Hematopoietic multipotent progenitor cell treated with erythropoietin and hydrocortisone succinate and interleukin-3 and kit ligand, for 6 days (in vitro differentiated cells): ENCODE results near the gene AMBRA1.
"Not testable (repeated sequence)": the region's sequence is repeated elsewhere in the genome, so short reads cannot be mapped to it uniquely, and the experiment has no call there.

Source experiments
- DNase-seq: peaks from one replicate; pipeline ENCODE4 v3.0.0-alpha.2; 2015

The AMBRA1 gene

GRCh38 chr11:46378811-46379481 is 214.9 kb downstream of the AMBRA1 start:
- DNase-seq: no peak

GRCh38 chr11:46378296-46378695 is 215.5 kb downstream of the AMBRA1 start:
- no peak for DNase-seq

GRCh38 chr11:46377831-46378230 is 216.0 kb downstream of the AMBRA1 start:
- no peak for DNase-seq

GRCh38 chr11:46377290-46377689 is 216.5 kb downstream of the AMBRA1 start:
- no peak for DNase-seq

- no peak for DNase-seq
Measured at GRCh38 chr11:46376258-46377050, 217.4 kb downstream of the AMBRA1 start.

DNA sequence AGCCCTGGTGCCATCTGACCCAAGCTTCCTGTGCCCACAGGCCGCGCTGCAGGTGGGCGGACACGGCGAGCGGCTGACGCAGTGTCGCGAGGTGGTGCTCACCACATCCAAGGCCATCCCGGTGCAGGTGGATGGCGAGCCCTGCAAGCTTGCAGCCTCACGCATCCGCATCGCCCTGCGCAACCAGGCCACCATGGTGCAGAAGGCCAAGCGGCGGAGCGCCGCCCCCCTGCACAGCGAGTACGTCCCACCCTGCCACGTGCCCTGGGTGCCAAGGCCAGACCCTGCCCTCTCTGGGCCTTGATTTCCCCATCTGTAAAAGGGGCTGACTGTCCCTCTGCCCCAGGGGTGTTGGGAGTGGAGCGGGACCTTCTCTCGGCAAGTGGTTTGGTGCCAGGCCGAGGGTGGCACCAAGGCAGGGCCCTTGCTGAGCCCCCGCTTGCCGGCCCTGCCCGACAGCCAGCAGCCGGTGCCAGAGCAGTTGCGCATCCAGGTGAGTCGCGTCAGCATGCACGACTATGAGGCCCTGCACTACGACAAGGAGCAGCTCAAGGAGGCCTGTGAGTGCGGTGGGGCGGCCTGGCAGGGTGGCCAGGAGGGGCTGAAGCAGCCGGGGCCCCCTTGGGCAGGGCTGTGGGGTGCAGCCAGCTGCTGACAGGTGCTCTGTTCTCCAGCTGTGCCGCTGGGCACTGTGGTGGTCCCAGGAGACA is 218.3 kb downstream of the AMBRA1 start:
- no peak for DNase-seq

- DNase-seq: no peak
Measured at GRCh38 chr11:46374815-46375214, 219.0 kb downstream of the AMBRA1 start.

GRCh38 chr11:46373787-46374740 is 219.8 kb downstream of the AMBRA1 start:
- no peak for DNase-seq

GRCh38 chr11:46372501-46372900 is 221.3 kb downstream of the AMBRA1 start:
- DNase-seq: not testable (repeated sequence)

GRCh38 chr11:46372086-46372485 is 221.7 kb downstream of the AMBRA1 start:
- no peak for DNase-seq

- not testable (repeated sequence) for DNase-seq
Measured at GRCh38 chr11:46371262-46371661, 222.6 kb downstream of the AMBRA1 start.

GRCh38 chr11:46370253-46370652 is 223.6 kb downstream of the AMBRA1 start:
- no peak for DNase-seq

DNA sequence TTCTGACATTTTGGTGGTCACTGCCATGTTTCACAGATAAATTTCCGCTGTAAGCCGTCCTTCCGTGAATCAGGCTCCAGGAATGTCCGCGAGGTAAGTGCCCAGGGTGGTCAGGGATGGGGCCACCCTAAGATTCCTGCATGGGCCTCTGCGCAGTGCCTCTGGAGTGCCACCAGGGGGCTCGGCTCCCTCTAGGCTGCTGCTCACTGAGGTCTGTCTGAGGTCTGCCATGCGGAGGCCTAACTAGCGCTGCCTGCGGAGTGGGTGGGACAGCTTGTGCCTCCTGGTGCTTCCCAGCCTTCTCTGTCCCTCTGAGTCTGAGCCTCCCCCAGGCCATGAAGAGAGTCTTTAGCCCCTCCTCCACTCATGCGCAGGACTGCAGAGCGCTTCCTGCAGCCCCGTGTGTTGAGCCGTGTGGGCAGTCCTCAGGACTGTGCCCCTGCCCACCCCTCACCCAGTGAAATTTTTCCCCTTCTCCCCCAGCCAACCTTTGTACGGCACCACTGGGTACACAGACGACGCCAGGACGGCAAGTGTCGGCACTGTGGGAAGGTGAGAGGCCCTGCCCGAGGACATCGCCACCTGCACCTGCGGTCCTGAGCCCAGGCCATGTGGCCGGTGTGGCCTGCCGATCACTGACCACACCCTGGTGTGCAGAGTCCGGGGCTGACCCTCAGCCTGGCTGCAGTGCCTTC is 224.2 kb downstream of the AMBRA1 start:
- peak; percentile 86 for DNase-seq

GRCh38 chr11:46367916-46368267 is 225.9 kb downstream of the AMBRA1 start:
- no peak for DNase-seq

- DNase-seq: peak; percentile 80
Measured at GRCh38 chr11:46367244-46367915, 226.4 kb downstream of the AMBRA1 start.

DNA sequence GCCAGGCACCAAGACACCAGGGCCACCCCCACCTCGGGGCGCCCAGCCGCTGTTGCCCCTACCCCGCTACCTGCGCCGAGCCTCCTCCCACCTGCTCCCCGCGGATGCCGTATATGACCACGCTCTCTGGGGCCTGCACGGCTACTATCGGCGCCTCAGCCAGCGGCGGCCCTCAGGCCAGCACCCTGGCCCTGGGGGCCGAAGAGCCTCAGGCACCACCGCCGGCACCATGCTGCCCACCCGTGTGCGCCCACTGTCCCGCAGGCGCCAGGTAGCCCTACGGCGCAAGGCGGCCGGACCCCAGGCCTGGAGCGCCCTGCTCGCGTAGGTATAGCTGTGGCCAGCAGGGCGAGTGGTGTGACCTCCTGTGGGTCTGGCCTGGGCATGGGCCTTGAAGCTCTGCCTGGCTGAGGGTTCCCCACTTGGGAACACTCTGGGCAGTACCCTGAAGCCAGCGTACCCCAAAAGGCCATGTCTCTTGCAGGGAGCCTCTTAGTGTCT is 227.1 kb downstream of the AMBRA1 start:
- DNase-seq: no peak

- DNase-seq: no peak
Measured at GRCh38 chr11:46366260-46366659, 227.6 kb downstream of the AMBRA1 start.

DNA sequence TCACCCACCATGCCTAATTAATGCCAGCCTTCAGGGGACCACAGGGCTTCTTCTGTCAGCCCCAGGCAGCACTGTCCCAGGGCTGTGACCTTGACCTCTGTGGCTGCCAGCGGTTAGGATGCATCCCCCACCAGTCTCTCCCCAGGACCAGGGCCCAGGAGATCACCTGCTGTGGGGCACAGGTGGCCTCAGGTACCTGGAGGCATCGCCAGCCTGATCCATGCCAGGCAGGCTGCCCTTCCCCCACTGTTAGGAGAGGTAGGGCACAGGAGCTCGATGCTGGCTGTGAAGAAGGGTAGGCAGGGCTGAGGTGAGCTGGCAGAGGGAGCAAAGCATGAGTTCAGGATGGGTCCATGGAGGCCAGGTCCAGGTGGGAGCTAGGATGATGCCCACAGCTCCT is 229.0 kb downstream of the AMBRA1 start:
- no peak for DNase-seq

- DNase-seq: no peak
Measured at GRCh38 chr11:46364056-46364455, 229.8 kb downstream of the AMBRA1 start.

DNA sequence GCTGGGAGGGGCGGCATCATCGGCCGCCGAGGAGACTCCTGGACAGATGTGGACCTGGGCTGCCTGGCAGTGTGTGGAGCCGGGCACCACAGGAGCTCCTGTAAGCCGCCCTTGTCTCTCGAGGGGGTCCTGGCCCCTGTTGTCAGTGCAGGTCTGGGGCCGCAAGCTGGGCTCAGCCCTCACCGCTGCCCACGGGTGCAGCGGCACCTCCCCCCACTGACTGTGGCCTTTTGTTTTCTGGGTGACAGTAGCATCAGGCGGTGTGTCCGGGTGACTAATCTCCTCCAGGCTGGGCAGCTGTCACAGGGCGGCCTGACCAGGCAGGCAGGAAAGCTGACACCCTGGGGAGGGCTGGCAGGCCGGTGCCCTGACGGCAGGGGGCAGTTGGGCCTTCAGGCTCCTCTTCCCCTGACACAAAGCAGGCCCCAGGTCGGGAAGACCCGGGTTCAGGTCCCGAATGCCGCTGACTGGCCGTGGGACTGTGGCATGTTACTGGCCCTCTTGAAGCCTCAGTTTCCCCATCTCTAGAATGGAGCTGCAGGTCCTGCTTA is 230.3 kb downstream of the AMBRA1 start:
- no peak for DNase-seq

DNA sequence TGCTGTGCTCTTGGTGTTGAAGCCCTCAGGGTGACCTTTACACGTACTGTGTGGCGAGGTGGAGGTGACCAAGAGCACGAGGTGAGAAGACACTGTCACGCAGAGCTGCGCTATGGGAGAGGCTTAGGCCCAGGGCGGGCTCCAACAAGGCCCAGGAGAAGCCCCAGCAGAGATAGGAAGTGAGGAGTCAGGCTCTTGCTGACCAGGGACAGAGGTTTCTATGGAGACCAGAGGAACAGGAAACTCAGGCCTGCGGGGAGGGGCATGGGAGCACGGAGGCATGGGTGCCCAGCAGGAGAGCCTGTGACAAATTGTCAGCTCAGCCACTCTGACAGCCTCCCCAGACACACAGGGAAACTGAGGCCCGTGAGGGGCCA is 230.8 kb downstream of the AMBRA1 start:
- no peak for DNase-seq
